GM12872 (cell line): ENCODE data around the gene TIA1.

Experiments used
- CTCF ChIP-seq: IDR thresholded peaks from 3 replicates; pipeline ENCODE4 v1.5.1; 2011; ENCODE audit warnings: low read depth, mild to moderate bottlenecking, low read length, moderate library complexity; ENCODE audit not compliant: insufficient read depth

TIA1 gene

GRCh38 chr2:70190418-70191243 lies 57.8 kb downstream of the TIA1 start, which contains the start of gene C2orf42:
TSS of gene C2orf42 (minus strand) at chr2:70191019. CDS start at chr2:70181985, 9,034 bp downstream.
- peak; percentile 27; the same call in 1 of the 3 replicates for TF ChIP-seq CTCF

- no peak for TF ChIP-seq CTCF
Observed at GRCh38 chr2:70188460-70188859, 60.0 kb downstream of the TIA1 start.

GRCh38 chr2:70182689-70183088 lies 65.7 kb downstream of the TIA1 start:
- no peak for TF ChIP-seq CTCF

- no peak for TF ChIP-seq CTCF
Observed at GRCh38 chr2:70181363-70181956, 67.0 kb downstream of the TIA1 start.

GRCh38 chr2:70173520-70173919 lies 74.9 kb downstream of the TIA1 start:
- TF ChIP-seq CTCF, result no peak

GRCh38 chr2:70161069-70161534 lies 87.3 kb downstream of the TIA1 start:
- TF ChIP-seq CTCF, result no peak

- TF ChIP-seq CTCF, result no peak
Observed at GRCh38 chr2:70160545-70160944, 87.9 kb downstream of the TIA1 start.
